ENCODE measurements around the gene NXNL1. TPM values are rescaled to one million over a fixed set of nuclear protein-coding genes. Genes with fewer than 3 reads are reported as not detected.

The NXNL1 gene
- total and polyA plus RNA-seq, 2 donors (not counting 1 experiment from before 2014, with no cell fraction given): not detected

DNA sequence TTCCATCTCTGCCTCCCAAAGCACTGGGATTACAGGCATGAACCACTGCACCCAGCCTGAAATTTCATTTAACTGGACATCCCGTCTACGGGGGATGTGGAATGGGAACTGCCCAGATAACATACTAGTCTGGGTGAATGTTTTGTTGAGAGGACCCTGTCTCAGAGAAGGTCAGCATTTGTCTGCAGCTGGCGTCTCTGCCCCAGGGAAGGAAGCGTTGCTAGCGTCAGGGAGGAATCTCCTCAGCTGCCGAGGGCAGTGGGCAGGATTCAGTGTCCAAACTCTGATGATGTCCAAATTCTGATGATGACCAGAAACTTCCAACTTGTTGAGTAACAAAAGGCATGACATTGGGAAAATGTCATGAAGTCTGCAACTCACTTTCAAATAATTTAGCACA lies 3.1 kb downstream of the NXNL1 start:
- Histone ChIP-seq H2AFZ (ENCODE audit: low read length) (no peak overlapping the region), H3K27ac (ENCODE audit: insufficient read depth, low read length) (no peak overlapping the region), H3K27me3 (ENCODE audit: control insufficient read depth, insufficient read depth, low read length) (peaks cover 18% of the 10 kb centered on the region), H3K4me3 (replicated peaks in 1 of 4; ENCODE audit: control extremely low read depth in 1 of 4, insufficient read depth in 1 of 4, low read depth in 3 of 4, low read length in 4 of 4) (no peak overlapping the region), H3K36me3 (ENCODE audit: control insufficient read depth, insufficient read depth, low read length) (no peaks in the 10 kb centered on the region), H3K9ac (ENCODE audit: insufficient read depth, low read length) (no peak overlapping the region), H3K9me3 (ENCODE audit: control insufficient read depth, insufficient read depth, low read depth, low read length) (no peaks in the 10 kb centered on the region), H4K20me1 (ENCODE audit: control insufficient read depth, extremely low read depth, insufficient read depth, low read length) (no peaks in the 10 kb centered on the region), H3K4me1 (ENCODE audit: control insufficient read depth, extremely low read depth, insufficient read depth, low read length) (no peaks in the 10 kb centered on the region), H3K79me2 (ENCODE audit: control insufficient read depth, insufficient read depth, low read length) (no peaks in the 10 kb centered on the region), H3K4me2 (ENCODE audit: extremely low read depth, insufficient read depth, low read length) (no peak overlapping the region)
- TF ChIP-seq EZH2 (IDR thresholded peaks at IDR 0.05; ENCODE audit: low read length, missing control alignments) (no peak), CTCF (conservative IDR thresholded peaks at IDR 0.05 in 1 of 2, IDR thresholded peaks at IDR 0.05 in 1 of 2; ENCODE audit: low read depth in 1 of 2, low read length in 2 of 2) (no peak)
- no peak for DNase-seq (ENCODE audit: low read depth in 2 of 2)

- TF ChIP-seq CTCF (conservative IDR thresholded peaks at IDR 0.05 in 1 of 2, IDR thresholded peaks at IDR 0.05 in 1 of 2; ENCODE audit: low read depth in 1 of 2, low read length in 2 of 2): no peak
- peak; percentile 1 for TF ChIP-seq EZH2 (IDR thresholded peaks at IDR 0.05; ENCODE audit: low read length, missing control alignments)
- H3K4me3 ChIP-seq (replicated peaks in 1 of 4; ENCODE audit: control extremely low read depth in 1 of 4, insufficient read depth in 1 of 4, low read depth in 3 of 4, low read length in 4 of 4): no peak overlapping the region
- H3K4me2 ChIP-seq (ENCODE audit: extremely low read depth, insufficient read depth, low read length): no peak overlapping the region
- no peaks in the 10 kb centered on the region for H3K79me2 ChIP-seq (ENCODE audit: control insufficient read depth, insufficient read depth, low read length)
- DNase-seq (ENCODE audit: low read depth in 2 of 2): no peak
- no peak overlapping the region for H3K27ac ChIP-seq (ENCODE audit: insufficient read depth, low read length)
- peaks cover 18% of the 10 kb centered on the region for H3K27me3 ChIP-seq (ENCODE audit: control insufficient read depth, insufficient read depth, low read length)
- H3K9ac ChIP-seq (ENCODE audit: insufficient read depth, low read length): no peak overlapping the region
- no peaks in the 10 kb centered on the region for H4K20me1 ChIP-seq (ENCODE audit: control insufficient read depth, extremely low read depth, insufficient read depth, low read length)
- H3K9me3 ChIP-seq (ENCODE audit: control insufficient read depth, insufficient read depth, low read depth, low read length): no peaks in the 10 kb centered on the region
- H2AFZ ChIP-seq (ENCODE audit: low read length): no peak overlapping the region
- no peaks in the 10 kb centered on the region for H3K36me3 ChIP-seq (ENCODE audit: control insufficient read depth, insufficient read depth, low read length)
- H3K4me1 ChIP-seq (ENCODE audit: control insufficient read depth, extremely low read depth, insufficient read depth, low read length): no peaks in the 10 kb centered on the region
Measured at GRCh38 chr19:17456127-17456526, 4.6 kb downstream of the NXNL1 start.

GRCh38 chr19:17455308-17456123 lies 5.2 kb downstream of the NXNL1 start:
- Histone ChIP-seq H3K4me3 (replicated peaks in 1 of 4; ENCODE audit: control extremely low read depth in 1 of 4, insufficient read depth in 1 of 4, low read depth in 3 of 4, low read length in 4 of 4) (no peak overlapping the region), H3K27ac (ENCODE audit: insufficient read depth, low read length) (no peak overlapping the region), H3K9ac (ENCODE audit: insufficient read depth, low read length) (no peak overlapping the region), H3K36me3 (ENCODE audit: control insufficient read depth, insufficient read depth, low read length) (no peaks in the 10 kb centered on the region), H3K27me3 (ENCODE audit: control insufficient read depth, insufficient read depth, low read length) (peaks cover 18% of the 10 kb centered on the region), H3K4me1 (ENCODE audit: control insufficient read depth, extremely low read depth, insufficient read depth, low read length) (no peaks in the 10 kb centered on the region), H3K9me3 (ENCODE audit: control insufficient read depth, insufficient read depth, low read depth, low read length) (no peaks in the 10 kb centered on the region), H4K20me1 (ENCODE audit: control insufficient read depth, extremely low read depth, insufficient read depth, low read length) (no peaks in the 10 kb centered on the region), H3K4me2 (ENCODE audit: extremely low read depth, insufficient read depth, low read length) (no peak overlapping the region), H2AFZ (ENCODE audit: low read length) (no peak overlapping the region), H3K79me2 (ENCODE audit: control insufficient read depth, insufficient read depth, low read length) (no peaks in the 10 kb centered on the region)
- TF ChIP-seq CTCF (conservative IDR thresholded peaks at IDR 0.05 in 1 of 2, IDR thresholded peaks at IDR 0.05 in 1 of 2; ENCODE audit: low read depth in 1 of 2, low read length in 2 of 2) (no peak), EZH2 (IDR thresholded peaks at IDR 0.05; ENCODE audit: low read length, missing control alignments) (peak; percentile 86)
- no peak for DNase-seq (ENCODE audit: low read depth in 2 of 2)

Measured in fibroblast of lung (primary cell).